SK-MEL-5 (cell line): Measurements from ENCODE around the gene TNF. TPM values are rescaled to one million over a fixed set of nuclear protein-coding genes. Genes with fewer than 3 reads are reported as not detected.
A peak's percentile ranks its signal among the peaks of the same experiment; 100 is the strongest.

Experiments
- DNase-seq: peaks from one replicate; pipeline ENCODE4 v3.0.0-alpha.2; 2016; ENCODE audit warnings: low read depth, low spot score
- in situ Hi-C: cut with HindIII; loops from 2 replicates; pipeline ENCODE4 v1.10.0; 2016; ENCODE audit warnings: low sequenced_read_pairs, high pct_unique_total_duplicates, low pct_unique_long_range_greater_than_20kb
- polyA plus RNA-seq, 2 experiments: library from polyadenylated mRNA; depleted of rRNA; stranded (reverse); fragments of >200 nt; gene quantifications; 2 replicates each; pipeline ENCODE4 v1.2.3, GENCODE V29; 2015
- total RNA-seq: library from RNA; depleted of rRNA; stranded (reverse); fragments of >200 nt; shearing (Covaris generic); gene quantifications from 2 replicates; pipeline ENCODE4 v1.2.3, GENCODE V29; 2014; rRNA removed

TNF gene
- not detected in 2 replicates for total RNA-seq
- not detected in 2 replicates for polyA plus RNA-seq (2015; cell fraction: cytosol; rRNA removed)
- polyA plus RNA-seq (2015; cell fraction: nucleus; rRNA removed), result not detected in 2 replicates

DNA sequence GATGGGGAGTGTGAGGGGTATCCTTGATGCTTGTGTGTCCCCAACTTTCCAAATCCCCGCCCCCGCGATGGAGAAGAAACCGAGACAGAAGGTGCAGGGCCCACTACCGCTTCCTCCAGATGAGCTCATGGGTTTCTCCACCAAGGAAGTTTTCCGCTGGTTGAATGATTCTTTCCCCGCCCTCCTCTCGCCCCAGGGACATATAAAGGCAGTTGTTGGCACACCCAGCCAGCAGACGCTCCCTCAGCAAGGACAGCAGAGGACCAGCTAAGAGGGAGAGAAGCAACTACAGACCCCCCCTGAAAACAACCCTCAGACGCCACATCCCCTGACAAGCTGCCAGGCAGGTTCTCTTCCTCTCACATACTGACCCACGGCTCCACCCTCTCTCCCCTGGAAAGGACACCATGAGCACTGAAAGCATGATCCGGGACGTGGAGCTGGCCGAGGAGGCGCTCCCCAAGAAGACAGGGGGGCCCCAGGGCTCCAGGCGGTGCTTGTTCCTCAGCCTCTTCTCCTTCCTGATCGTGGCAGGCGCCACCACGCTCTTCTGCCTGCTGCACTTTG lies at the start of gene TNF:
TSS of gene TNF (plus strand) at position 231 of the 567 bp plus-strand sequence. CDS start at position 408, 177 bp downstream.
- DNase-seq, result no peak
- in situ Hi-C loops, result no loop called here

DNA sequence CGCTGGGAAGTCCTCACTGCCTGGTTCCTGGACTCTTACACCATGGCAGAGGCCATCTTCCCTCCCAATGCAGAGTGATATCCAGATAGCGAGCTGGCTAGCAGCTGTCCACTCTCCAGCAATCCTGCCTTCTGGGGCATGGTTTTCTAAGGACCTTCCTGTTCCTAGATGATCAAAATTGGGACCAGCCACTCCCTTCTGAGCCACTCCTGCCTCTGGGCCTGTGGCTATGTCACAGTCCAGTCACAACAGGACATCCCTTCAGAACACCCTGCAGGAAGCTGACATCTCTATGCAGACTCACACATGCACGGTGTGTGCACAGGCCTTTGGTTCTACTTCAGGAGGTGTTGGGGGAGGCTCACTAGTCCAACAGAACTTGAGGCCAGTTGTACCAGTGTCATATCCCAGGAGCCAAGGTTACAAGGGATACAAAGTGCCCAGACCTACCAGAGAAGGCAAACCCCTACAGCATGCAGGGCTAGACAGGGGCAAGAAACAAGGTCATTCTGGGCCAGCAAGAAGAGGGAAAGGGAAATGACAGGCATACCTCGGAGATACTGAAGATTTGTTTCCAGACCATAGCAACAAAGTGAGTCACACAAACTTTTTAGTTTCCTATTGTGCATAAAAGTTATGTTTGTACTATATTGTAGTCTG lies 49.3 kb upstream of the TNF start:
- in situ Hi-C loops, result no loop called here
- no peak for DNase-seq

DNA sequence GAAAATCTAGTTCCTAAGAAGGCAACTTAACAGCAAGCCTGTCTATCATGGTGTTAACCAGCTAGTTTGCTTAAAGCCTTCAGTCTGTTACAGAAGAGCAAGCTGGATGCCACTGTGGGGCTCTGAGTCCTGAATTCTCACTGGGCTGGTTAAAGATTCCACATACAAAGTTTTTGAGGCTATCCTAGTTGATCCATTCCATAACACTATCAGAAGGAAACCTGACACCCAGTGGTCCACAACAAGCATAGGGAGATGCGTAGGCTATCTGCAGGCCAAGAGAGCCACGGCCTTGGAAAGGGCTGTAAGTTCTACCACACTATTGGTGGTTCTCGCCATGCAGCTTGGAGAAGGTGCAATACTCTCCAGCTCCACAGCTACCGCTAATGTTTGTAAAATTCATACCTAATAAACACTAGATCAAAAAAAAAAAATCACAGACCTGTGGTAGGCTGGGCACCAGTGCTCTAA lies 47.0 kb upstream of the TNF start:
- in situ Hi-C loops, result no loop called here
- no peak for DNase-seq

DNA sequence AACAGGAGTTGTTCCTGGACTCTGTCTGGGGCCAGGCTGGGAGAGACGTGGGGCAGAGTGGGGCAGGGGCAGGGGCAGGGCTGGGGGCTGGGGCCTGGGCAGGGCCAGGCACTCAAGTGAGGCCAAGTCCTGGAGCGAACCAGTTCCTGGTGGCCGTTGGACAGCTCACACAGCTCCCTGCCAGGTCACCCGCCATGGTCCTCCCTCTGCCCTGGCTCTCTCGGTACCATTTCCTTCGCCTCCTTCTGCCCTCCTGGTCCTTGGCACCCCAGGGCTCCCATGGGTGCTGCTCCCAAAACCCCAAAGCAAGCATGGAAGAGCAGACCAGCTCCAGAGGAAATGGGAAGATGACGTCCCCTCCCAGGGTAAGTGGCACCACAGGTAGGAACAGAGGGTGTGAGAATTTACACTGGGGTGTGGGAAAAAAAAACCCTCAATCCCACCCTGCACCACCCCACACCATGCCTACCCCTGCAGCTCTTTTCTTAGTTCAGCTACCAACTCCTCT lies 46.5 kb upstream of the TNF start, which contains the start of gene MCCD1:
TSS of gene MCCD1 (plus strand) at position 142 of the 508 bp plus-strand sequence. CDS start at position 195, 53 bp downstream.
- in situ Hi-C loops, result no loop called here
- DNase-seq, result no peak

DNA sequence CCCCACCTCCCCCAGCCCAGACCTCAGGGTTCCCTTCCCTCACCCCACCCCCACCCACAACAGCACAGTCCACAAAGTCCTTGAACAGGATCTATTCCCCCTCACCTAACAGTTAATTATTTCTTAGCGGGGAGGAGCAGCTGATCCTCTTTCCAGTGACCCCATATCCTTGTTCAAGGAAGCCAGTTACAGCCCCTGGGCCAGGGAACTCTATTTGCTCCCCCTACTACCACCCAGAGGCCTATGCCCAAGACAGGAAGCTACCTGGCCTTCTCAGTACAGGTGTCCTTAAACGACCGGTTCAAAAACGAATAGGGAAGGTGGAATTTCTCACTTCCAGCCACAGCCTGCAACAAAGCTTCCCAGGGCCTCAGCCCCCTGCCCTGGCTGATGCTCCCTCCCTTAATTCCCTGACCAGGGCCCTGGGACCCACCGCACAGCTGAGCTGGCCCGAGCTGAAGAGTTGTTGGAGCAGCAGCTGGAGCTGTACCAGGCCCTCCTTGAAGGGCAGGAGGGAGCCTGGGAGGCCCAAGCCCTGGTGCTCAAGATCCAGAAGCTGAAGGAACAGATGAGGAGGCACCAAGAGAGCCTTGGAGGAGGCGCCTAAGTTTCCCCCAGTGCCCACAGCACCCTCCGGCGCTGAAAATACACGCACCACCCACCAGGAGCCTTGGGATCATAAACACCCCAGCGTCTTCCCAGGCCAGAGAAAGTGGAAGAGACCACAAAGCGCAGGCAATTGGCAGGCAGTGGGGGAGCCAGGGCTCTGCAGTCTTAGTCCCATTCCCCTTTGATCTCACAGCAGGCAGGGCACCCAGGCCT lies 45.8 kb upstream of the TNF start:
- in situ Hi-C loops, result no loop called here
- DNase-seq, result no peak

DNA sequence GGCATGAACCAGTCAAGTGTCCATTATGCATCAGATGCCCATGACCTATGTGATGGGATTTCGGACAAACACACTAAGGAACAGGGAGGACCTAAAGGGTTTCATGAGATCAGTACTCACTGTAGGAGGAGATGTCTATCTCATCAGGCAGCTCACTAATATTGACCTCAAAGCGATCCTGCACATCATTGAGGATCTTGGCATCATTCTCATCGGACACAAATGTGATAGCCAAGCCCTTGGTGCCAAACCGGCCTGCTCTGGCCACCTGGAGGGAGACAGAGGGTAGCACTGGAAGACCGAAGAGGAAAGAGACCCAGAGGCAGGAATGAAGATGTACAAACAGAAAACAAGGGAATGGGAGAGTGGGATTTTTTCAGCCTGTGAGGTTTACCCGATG lies 44.7 kb upstream of the TNF start:
- no peak for DNase-seq
- in situ Hi-C loops, result no loop called here

DNA sequence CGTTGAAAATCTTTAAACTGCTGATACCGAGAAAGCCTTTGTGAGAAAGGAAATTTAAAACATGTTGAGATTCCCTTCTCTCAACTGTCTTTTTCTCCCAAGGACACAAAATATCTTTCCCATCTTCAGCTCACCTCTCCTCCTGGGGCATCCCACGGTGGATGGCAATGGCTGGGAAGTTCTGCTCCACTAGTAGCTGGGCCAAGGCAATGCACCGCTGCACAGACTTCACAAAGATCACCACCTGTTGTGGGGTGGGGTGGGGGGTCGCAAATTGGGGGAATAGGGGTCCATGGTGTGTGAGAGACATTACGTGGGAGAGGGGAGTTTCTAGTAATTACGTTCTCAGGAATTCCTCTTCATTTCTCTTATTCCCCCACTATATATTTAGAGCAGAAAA lies 44.2 kb upstream of the TNF start:
- in situ Hi-C loops, result no loop called here
- DNase-seq, result no peak

DNA sequence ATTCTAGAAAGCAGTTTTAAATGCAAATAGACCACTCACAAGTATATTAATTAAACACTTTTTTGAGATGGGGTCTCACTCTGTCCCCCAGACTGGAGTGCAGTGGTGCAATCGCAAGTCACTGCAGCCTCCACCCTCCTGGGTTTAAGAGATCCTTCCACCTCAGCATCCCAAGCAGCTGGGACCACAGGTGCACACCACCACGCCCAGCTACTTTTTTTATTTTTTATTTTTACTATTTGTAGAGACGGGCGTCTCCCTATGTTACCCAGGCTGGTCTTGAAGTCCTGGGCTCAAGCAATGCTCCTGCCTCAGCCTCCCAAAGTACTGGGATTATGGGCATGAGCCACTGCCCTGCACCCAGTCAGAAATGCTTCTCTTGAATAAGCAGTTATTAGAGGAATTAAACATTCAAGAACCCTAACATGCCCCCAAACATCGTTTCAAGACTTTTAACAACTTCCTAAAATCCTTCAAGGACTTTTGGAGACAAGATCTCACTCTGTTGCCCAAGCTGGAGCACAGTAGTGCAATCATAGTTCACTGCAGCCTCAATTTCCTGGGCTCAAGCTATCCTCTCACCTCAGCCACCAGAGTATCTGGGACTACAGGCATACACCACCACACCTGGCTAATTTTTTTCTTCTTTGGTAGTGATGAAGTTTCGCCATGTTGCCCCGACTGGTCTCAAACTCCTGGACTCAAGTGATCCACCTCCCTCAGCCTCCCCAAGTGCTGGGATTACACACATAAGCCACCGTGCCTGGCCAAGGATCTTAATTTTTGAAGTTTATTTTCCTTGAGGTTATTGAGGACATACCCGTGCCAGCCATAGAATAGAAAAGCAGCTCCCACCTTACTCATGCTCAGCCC lies 43.4 kb upstream of the TNF start:
- no peak for DNase-seq
- in situ Hi-C loops, result no loop called here

DNA sequence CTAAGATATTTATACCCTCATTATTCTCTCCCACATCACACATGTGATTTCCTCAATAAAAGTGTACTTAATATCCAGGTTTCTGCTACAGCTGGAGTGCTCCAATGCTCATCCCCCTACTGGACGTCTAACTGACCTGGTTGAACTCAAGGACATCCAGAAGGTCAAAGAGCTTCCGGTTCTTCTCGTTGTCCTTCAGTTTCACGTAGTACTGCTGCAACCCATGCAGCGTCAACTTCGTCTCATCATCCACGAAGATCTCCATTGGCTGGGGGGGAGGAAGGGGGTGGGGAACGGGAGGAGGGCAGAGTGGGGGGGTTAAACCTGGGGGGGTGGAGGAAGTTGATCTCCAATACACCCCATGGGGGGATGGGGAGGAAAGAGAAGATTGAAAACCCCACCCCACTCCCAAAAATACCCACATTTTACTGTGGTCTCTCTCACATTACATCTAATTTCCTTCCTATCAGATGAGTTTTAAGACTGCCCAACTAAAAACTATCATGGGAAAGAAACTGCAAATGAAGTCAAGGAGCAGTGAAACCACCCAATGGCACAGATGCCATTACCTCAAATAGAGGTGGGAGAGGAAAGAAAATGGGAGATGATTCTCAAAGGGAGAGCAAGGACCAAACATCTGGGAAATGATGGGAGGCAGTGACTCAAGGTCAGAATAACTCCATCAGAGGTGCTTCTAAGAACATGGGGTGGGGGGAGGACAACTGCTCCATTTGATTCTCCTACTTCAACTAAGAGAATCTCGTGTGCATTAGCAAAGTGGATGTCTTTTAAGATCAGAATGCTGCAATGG lies 42.5 kb upstream of the TNF start:
- DNase-seq, result peak; percentile 32
- in situ Hi-C loops, result no loop called here

DNA sequence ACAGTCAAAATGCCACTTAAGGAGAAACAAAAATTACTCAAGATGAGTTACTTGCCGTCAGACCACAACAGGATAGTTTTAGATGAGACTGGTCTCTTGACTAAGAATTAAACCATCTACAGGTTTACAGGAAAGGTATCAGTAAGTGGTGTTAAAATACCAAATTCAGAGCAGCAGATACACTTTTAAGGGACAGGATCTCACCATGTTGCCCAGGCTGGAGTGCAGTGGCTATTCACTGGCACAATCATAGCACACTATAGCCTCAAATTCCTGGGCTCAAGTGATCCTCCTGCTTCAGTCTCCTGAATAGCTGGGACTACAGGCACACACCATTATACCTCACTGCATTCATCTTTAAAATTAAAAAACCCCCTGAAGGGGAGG lies 41.9 kb upstream of the TNF start:
- no peak for DNase-seq
- in situ Hi-C loops, result no loop called here

DNA sequence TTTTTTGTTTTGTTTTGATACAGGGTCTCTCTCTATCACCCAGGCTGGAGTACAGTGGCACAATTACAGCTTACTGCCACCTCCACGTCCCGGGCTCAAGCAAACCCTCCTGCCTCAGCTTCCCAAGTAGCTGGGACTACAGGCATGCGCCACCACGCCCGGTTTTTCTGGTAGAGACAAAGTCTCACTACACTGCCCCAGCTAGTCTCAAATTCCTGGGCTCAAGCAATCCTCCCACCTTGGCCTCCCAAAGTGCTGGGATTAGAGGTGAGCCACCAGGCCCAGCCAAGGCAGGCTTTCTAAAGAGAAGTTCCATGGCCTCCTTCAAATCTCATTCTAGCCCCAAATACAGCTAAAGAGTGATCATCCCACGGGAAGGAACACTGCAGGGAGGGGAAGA lies 41.4 kb upstream of the TNF start:
- DNase-seq, result no peak
- in situ Hi-C loops, result no loop called here

DNA sequence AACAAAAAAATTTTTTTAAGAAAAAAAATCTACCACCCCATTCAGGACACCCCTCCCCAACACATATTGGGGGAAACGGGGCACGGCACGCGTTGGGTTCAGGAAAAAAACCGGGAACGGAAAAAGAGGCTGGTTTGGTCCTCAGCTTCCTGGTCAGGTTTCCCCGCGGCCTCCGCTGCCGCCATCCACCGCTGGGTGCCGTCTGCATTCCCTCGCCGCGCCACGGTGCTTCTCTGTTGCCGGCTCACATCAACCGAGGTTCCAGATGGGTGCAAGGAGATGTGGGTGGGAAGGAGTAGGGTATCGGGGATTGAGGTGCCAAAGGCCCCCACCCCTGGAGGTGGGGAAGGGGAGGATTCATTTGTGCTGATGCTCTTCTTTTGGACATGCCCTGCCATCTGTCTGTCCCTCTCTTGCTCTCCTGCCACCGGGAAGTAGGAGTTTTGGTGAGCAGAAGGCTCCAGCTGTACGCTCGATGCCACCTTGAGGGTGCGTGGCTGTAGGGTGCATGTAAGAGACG lies 40.8 kb upstream of the TNF start:
- no peak for DNase-seq
- in situ Hi-C loops, result no loop called here

DNA sequence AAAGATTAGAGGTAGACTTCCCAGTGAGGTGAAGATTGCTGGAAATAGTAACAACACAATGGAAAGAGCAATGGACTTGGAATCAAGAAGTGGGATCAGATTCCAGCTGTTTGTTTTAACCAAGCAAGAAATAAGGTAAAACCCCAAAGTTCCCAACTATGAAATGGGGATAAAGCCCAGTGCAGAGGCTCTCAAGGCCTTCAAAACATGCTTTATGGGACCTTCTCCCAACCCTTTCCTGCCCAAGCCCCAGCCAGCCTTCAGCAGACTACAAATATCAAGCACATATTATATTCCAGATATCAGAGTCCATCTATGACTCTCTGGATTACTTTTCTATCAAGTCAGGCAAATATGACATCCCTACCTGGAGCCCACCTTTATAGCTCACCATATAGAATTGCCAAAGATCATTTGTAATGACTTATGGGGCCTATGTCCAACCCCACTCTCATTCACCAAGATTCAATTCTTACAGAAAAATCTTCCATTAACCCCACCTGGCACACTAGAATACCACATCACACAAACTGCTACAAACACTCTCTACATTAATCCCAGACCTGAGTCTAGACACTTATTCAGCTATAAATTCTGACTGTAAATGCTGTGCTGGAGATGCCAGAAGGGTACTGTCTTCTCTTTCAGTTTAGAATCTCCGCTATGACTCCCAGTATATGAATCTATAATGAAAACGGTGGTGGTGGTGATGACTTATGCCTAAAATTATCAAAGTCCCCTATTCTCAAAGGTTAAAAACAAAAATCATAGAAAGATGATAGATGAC lies 39.6 kb upstream of the TNF start:
- in situ Hi-C loops, result no loop called here

DNA sequence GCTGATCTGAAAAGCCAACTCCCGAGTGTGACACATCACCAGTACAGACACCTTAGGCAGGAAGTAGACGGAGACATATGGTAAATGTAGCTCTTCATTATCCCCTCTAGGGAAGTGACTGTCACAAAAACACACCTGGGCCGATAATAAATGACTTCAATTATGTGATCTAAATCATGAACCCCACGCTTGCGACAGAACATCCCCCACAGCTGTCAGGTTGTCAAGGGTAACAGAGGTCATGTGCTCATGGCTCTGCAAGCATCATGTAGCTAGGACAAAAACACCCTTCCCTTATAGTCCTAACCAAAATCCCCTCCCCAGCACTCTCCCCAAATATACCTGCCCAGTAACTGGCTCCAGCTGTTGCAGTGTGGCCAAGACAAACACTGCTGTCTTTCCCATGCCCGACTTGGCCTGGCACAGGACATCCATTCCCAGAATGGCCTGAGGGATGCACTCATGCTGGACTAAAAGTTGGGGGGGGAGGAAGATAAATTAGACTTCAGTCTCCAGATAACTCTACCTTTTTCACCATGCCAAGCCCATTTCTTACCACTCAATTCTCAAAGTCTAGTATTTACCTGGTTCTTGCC lies 36.5 kb upstream of the TNF start:
- DNase-seq, result no peak
- in situ Hi-C loops, result no loop called here

More for the DNA sequence above, 39.6 kb upstream of the TNF start:
- no peak for DNase-seq

DNA sequence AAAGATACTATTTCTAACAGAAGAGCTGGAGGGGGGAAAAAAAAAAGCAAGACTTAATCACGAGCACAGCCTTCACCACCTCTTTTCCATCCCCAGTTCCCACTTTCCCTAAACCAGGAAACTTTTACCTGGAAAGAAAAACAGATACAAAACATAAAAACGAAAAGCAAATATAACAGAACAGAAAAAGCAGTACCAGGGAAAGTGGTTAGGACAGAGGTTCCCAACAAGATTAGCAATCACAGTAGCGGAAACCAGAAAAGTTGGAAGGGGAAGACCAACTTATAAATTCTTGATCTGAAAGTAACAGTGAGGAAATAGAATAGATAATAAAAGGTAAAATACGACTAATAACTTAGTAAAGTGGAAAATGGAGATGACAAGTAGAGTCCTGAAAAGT lies 34.7 kb upstream of the TNF start:
- DNase-seq, result no peak
- in situ Hi-C loops, result no loop called here
